SH-SY5Y (cell line): ENCODE data around the gene BAG3.

ENCODE experiments used
- GATA2 ChIP-seq: IDR thresholded peaks from 2 replicates; pipeline ENCODE4 v1.6.1; 2011; ENCODE audit warnings: mild to moderate bottlenecking, low read depth, low read length
- GATA3 ChIP-seq: IDR thresholded peaks from 2 replicates; pipeline ENCODE4 v1.6.1; 2011; ENCODE audit warnings: low read depth, mild to moderate bottlenecking, low read length, moderate library complexity

DNA sequence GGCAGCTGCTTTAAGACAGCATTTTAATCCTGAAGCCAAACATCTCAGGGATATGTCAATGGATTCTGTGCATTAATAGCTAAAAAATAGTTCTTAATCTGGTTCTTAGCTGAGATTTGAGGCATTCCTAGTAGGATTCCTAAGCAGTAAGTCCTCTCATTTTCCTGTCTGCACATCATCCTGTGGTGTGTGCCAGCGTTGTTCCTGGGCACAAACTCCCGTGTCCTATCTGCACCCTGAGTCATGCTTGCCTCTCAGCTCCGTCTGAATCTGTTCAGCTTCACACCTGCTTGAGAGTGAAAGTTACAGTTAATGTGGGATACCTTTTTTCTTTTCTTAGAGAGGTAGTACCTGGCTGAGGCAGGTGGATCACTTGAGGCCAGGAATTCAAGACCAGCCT, 19.5 kb downstream of the BAG3 start:
- no peak for TF ChIP-seq GATA2
- TF ChIP-seq GATA3: no peak
